Stimulated activated CD4-positive, alpha-beta T cell treated with anti-CD3 and anti-CD28 coated beads, Interleukin-1b, Interleukin-23, amount 100 ng/mL, for 1 hour (primary cell): ENCODE data around the gene FGD1.

Experiments used
- DNase-seq, 2 donors: peaks; one replicate each; pipeline ENCODE4 v3.0.0-alpha.2; 2020; ENCODE audit warnings: low read depth in 2 of 2

FGD1 gene

GRCh38 chrX:54473993-54474859 lies 21.8 kb downstream of the FGD1 start:
- DNase-seq, result no peak

GRCh38 chrX:54470054-54470760 lies 25.8 kb downstream of the FGD1 start:
- no peak for DNase-seq

- DNase-seq, result no peak
Observed at GRCh38 chrX:54452920-54453319, 43.1 kb downstream of the FGD1 start.

DNA sequence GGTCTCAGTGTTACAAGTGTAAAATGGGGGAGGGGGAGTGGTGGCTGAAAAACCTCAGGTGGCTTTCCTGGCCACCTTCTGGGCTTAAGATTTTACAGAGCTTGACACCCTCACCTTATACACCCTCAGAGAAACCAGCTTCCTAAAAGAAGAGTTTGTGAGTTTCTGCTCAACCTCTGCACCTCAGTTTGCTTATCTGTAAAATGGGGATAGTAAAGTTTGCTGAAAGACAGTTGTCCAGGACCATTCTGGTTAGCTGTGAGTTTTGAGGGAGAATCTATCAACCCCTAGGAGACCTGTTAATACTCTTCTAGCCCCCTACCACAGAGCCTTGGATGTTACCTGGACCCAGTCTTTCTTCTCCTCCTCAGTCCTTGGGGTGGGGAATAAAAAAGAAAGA lies 46.1 kb downstream of the FGD1 start:
- DNase-seq, result no peak

DNA sequence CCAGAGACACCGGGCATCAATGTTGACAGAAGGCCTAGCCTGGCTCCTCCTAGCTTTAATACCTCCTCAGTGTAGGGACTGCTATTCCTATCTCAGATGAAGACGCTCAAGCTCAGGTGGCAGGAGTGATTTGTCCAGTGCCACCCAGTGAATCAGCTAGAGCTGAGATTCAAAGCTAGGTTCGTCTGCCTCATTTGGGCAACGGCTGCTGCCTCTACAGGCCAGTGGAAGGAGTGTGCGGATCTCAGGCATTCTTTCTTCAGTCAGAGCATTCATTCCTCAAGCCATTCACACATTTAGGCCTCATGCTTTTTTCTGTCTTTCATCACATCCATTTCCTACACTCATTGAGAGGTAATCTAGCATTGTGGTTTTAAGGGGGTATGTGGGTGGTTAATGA lies 48.6 kb downstream of the FGD1 start:
- DNase-seq, result no peak

DNA sequence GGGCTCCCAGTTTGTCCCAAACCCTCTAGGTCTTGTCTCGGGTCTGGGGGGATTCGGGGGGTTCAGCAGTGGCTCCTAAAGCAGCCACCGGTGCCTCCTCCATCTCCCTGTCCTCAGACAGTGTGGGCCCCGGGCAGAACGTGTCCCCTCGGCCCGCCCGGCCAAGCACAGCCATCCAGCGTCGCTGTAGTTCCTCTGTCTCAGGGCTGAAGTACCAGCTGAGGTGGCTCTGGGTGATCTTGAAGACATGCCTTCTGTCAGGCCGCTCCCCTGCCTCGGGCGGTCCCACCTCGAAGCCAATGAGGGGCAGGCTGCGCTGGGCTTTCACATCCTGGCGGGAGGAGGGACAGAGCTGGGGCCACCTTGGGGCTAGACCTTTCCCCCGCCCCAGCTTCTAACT lies 50.0 kb downstream of the FGD1 start:
- DNase-seq, result no peak

DNA sequence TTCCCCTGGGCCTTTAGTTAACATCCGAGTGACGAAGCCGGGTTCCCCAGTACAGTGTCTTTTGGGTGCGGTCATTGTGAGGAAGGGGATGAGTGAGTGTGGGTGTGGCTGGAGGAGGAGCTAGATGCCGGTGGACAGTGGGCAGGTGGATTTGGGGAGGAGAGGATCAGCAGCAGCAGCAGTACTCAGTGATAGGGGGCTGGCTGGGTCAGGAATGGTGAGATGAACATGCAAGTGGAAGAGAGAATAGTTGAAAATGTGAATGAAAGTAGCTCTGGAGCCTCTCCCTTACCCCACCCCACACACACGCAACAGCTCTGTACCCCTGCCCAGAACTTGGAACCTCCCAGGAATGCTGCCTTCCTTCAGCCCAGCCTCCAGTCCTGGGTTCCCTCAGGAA lies 51.3 kb downstream of the FGD1 start:
- DNase-seq, result no peak

- DNase-seq, result no peak
Observed at GRCh38 chrX:54442790-54443189, 53.2 kb downstream of the FGD1 start.

DNA sequence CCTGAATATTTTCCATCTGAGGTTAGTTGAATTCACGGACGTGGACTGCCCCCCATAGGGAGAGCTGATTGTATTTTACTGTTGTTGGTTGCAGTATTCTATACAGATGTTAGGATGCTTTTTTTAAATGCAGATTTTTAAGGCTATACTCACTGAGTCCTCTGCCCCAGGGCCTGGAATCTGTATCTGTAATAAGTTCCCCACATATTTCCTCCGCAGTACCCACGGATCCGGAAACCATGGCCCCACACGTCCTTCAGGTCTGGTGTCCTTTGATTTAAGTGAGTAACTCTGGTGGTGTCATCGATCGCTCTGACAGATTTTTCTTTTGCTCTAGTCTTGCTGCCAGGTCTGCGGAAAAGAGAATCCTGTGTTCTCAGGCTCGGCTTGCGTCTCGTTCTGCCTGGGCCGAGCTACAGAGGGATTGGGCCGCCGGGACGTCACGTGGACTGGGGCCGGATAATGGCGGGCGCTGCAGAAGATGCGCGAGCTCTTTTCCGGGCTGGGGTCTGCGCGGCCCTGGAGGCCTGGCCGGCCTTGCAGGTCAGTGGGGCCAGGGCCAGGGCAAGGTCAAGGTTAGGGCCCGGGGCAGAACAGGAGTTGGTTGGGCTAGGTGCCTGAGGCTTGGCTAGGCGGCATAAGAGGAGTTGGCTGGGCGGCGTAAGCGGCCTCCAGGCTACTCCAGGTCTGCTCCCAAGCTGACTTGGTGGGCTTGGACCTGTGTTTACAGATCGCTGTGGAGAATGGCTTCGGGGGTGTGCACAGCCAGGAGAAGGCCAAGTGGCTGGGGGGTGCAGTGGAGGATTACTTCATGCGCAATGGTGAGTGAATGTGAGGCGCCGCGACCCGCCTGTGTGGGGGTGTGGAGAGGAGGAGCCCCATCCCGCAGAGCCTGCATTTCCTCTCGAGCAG lies 55.8 kb downstream of the FGD1 start, which contains the start of gene TSR2:
Gene TSR2, plus strand, starts transcription at position 445 of the 912 bp plus-strand sequence. Its CDS starts 18 bp downstream, at position 463.
- peak; percentile 37 to 42 for DNase-seq

- no peak for DNase-seq
Observed at GRCh38 chrX:54435121-54435520, 60.9 kb downstream of the FGD1 start.

DNA sequence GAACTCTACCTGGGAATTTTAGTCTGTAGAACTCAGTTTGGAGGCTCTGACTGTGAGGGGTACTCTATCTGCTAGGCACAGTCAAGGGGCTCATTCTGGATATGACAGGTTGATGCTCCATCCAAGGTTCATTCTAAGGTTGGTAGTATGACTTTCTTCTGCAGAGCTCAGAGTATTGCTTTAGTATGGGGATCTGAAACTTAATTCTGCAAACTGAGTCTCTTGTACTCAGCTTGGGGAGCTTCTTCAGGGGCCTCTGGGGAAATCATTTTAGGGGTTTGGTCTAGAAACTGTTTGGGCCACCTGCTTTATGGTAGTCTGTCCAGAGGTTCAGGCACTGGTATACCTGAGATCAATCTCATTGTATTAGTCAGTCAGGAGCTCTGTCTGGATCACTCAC lies 65.5 kb downstream of the FGD1 start:
- no peak for DNase-seq

GRCh38 chrX:54427837-54428424 lies 68.1 kb downstream of the FGD1 start:
- no peak for DNase-seq

- no peak for DNase-seq
Observed at GRCh38 chrX:54423161-54423888, 72.7 kb downstream of the FGD1 start.

- DNase-seq, result no peak
Observed at GRCh38 chrX:54422168-54422567, 73.9 kb downstream of the FGD1 start.

DNA sequence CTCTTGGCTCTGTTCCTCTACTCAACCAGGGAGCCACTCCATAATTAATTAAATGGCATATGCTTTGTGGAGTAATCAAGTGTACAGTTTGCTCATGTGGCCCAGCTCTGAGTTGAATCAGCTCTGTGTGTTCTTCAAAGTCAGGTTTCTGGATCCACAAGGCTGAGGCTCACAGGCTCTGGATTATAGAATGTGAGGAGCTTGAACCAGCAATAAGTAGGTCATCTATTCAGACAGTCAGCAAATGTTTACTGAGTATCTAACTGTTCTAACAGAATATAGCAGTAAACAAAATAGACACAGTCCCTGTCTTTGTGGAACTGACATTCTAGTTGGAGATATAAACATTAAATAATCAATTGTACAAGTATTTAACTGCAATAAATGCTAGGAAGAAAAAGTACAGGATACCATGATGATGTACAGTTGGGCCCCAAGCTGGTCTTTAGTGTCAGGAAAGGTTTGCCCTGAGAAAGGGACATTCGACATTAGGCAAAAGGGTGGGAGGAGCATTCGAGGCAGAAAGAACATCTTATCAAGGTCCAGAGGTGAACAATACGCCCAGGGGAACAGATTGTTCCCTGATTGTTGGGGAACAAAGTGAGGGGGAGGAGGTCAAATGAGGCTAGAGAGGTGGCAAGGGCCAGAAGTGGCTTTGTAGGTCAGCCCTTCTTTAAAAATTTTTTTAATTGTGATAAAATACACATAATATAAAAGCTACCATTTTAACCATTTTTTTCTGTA lies 76.3 kb downstream of the FGD1 start:
- no peak for DNase-seq

GRCh38 chrX:54416965-54417364 lies 79.1 kb downstream of the FGD1 start:
- no peak for DNase-seq

DNA sequence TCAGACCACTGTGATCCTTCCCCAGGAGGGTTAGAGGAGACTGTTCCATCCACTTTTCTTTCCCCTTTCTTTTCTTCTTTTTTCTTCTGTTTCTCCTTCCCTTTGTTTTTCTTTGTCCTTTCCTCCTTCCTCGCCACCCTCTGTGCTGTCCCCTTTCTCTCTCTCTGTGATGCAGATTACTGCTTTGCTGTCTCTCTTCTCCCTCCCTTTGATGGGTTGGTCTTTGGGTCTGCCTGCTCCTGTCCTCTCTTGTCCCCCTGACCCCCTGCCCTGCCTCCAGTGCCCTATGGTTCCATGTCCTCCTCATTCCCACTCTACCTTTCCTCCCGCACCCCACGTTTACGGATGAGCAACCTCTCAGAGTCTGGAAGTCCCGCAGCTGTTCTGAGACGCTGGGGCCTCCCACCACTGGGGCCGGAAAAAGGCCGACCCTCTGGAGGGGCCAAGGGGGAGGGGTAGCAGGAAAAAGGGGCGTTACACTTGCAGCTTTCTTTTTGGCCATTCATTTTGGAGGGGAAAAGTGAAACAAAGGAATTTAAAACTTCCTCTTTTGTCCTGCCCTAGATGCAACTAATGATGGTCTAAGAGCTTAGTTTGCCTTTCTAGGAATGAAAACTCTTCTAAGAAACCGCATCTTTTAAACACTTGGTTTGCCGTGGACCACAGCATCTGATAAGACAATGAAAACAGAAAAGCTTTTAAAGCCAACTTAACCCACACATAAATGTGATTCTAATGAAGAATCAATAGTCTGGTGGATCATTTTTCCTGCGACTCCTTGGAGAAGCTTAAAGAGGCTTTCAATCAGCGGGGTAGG lies 80.3 kb downstream of the FGD1 start:
- no peak for DNase-seq

DNA sequence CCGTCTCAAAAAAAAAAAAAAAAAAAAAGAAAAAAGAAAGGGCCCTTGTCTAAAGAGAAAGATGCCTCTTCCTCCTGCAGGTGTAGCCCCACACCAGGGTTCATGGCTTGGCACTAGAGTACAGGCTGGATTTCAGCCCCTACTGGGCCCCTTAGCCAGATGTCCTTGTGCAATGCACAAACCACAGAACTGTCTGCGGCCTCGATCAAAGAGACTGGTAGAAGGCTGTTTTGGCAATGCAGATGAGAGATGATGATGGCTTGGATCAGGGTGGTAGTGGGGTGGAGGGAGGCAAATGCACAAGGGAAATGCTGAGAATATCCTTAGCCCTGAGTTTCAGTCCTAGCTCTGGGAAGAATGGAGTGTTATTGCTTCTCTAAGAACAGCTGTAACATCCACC lies 82.3 kb downstream of the FGD1 start:
- no peak for DNase-seq

- DNase-seq, result no peak
Observed at GRCh38 chrX:54411732-54412131, 84.3 kb downstream of the FGD1 start.
